Body of pancreas (tissue), 4 donors: Measurements from ENCODE around the gene PDE1C.

Experiments
- POLR2A ChIP-seq, 3 donors: fragments of 450-650 bp; IDR thresholded peaks; one replicate each; pipeline ENCODE4 v1.6.1; 2016; ENCODE audit warnings: antibody characterized with exemption in 3 of 3, mild to moderate bottlenecking in 2 of 3
- TF ChIP-seq, protein P1 (sequence below), 7 experiments: fragments of 450-650 bp in 4 of 7; fragments of 200-600 bp in 3 of 7; sonication (generic) in 3 of 7; IDR thresholded peaks; one replicate each; pipeline ENCODE4 v1.5.1; 2016 to 2019; ENCODE audit warnings: antibody characterized with exemption in 7 of 7

DNA sequence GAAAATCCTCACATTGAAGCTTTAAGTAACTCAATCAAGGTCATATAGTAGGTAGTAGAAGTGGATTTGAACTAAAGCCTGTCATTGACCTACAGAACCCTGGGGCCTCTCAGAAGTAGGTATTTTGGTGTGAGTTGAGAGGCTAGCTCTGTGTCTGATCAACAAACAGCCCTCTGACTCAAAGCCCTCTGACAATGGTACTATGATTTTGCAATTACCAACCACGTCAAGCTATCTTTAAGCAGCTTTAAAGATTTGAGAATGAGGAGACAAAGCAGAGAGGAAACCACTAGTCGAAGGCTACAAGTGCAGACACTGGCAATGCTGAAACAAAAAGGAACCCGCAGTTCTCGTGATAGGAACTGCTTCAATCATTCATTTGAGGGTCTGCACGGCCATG lies 19.0 kb upstream of the PDE1C start:
- TF ChIP-seq, protein P1, sequence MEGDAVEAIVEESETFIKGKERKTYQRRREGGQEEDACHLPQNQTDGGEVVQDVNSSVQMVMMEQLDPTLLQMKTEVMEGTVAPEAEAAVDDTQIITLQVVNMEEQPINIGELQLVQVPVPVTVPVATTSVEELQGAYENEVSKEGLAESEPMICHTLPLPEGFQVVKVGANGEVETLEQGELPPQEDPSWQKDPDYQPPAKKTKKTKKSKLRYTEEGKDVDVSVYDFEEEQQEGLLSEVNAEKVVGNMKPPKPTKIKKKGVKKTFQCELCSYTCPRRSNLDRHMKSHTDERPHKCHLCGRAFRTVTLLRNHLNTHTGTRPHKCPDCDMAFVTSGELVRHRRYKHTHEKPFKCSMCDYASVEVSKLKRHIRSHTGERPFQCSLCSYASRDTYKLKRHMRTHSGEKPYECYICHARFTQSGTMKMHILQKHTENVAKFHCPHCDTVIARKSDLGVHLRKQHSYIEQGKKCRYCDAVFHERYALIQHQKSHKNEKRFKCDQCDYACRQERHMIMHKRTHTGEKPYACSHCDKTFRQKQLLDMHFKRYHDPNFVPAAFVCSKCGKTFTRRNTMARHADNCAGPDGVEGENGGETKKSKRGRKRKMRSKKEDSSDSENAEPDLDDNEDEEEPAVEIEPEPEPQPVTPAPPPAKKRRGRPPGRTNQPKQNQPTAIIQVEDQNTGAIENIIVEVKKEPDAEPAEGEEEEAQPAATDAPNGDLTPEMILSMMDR (IDR thresholded peaks at IDR 0.05) = no peak
- no peak for TF ChIP-seq POLR2A (IDR thresholded peaks at IDR 0.05)
